ENCODE results near the gene TP53BP2. TPM values are rescaled to one million over a fixed set of nuclear protein-coding genes. Genes with fewer than 3 reads are reported as not detected.

TP53BP2 gene
- total and polyA plus RNA-seq, 10 of the 15 experiments (the other 5 are each of a cell fraction or from before 2014, with no cell fraction given): 1.6 to 13.7 (median 5.6) TPM

DNA sequence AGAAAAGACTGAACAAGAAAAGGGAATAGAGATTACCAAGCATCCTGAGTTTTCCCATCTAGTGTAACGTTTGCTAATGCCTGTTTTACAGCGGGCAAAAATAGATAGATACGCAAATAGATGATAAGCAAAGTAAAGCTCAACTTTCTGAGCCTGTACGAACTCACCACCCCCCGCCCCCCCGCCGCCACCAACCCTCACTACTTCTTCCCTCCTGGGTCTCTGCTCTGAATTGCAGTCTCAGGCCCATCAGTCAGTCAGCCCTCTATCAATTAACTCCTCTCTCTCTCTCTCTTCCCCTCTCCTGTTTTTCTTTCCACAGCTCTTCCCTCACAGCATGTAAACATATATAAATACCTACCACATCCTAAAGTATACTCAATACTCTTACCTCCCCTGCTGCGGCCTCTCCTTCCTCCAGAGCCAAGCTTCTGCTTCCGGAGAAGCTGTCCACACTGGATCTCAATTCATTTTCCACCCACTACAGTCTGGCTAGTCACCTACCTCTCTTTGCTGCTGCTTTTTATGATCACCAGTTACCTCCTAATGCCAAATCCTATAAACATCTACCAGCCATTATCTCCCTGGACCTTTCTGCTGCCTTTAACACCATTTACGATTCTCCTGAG lies 68.8 kb downstream of the TP53BP2 start:
- H3K36me3 ChIP-seq (ENCODE audit: control insufficient read depth in 2 of 2, insufficient read depth in 2 of 2, low read length in 1 of 2): no peaks in the 10 kb centered on the region; a peak in 2 of 4 replicates
- no peaks in the 10 kb centered on the region for H3K9me3 ChIP-seq (replicated peaks; ENCODE audit: control insufficient read depth, insufficient read depth, low read length)
- no peaks in the 10 kb centered on the region for H4K20me1 ChIP-seq (ENCODE audit: control insufficient read depth, insufficient read depth)
- H3K27ac ChIP-seq (ENCODE audit: control insufficient read depth, insufficient read depth): no peak overlapping the region
- no peak for DNase-seq (ENCODE audit: low read depth, low spot score)
- intact Hi-C loops (cut with micrococcal nuclease; ENCODE audit: unreplicated experiment) (no loop called here), in situ Hi-C loops (cut with MboI) (no loop called here)
- ATAC-seq: no peak
- ChIA-PET CTCF (interaction anchor here (1.3 kb wide), 1 partner anchor 28 kb away, joined by 5 read pairs; no protein-coding TSS in a partner anchor), POLR2A (no interaction called here), SMC1A (ENCODE audit: uncharacterized antibody, unreplicated experiment) (no interaction called here), RAD21 (ENCODE audit: unreplicated experiment) (no interaction called here)
- H3K9ac ChIP-seq (ENCODE audit: control insufficient read depth, insufficient read depth, low read length): no peak overlapping the region
- BruUV-seq (replicated peaks): no TSS peak
- no peaks in the 10 kb centered on the region for H3K27me3 ChIP-seq (replicated peaks in 1 of 2; ENCODE audit: control insufficient read depth in 2 of 2, insufficient read depth in 2 of 2, low read length in 1 of 2)
- no peak overlapping the region for H3K4me2 ChIP-seq (ENCODE audit: control insufficient read depth, insufficient read depth)
- no peak overlapping the region for H2AFZ ChIP-seq (ENCODE audit: control insufficient read depth, low read depth, low read length)
- peaks cover 5% of the 10 kb centered on the region for H3K4me1 ChIP-seq (ENCODE audit: control insufficient read depth, insufficient read depth, low read length)
- no peak for FAIRE-seq
- WGBS (ENCODE audit: insufficient coverage, insufficient replicate concordance, low lambda C conversion rate, missing lambda C conversion rate): 93% methylated on average over 10 of the region's 10 CpGs
- no peaks in the 10 kb centered on the region for H3K79me2 ChIP-seq (ENCODE audit: control insufficient read depth, insufficient read depth, low read length)
- H3K4me3 ChIP-seq: no peak overlapping the region
- TF ChIP-seq CBX3 (IDR thresholded peaks at IDR 0.05; ENCODE audit: borderline replicate concordance, low read depth) (no peak), STAT3 (IDR thresholded peaks at IDR 0.05; ENCODE audit: low read depth, low read length) (no peak), MEF2A (IDR thresholded peaks at IDR 0.05; ENCODE audit: insufficient read depth, low read depth, low read length) (no peak), SUPT20H (IDR thresholded peaks at IDR 0.05; ENCODE audit: borderline replicate concordance, control insufficient read depth, low read depth, low read length) (no peak), MXI1 (IDR thresholded peaks at IDR 0.05; ENCODE audit: low read depth, low read length) (no peak), ESRRA (IDR thresholded peaks at IDR 0.05; ENCODE audit: low read length) (no peak), FOS (IDR thresholded peaks at IDR 0.05; ENCODE audit: borderline replicate concordance, extremely low read depth, insufficient read length) (no peak), ETV6 (conservative IDR thresholded peaks at IDR 0.05 in 1 of 2, IDR thresholded peaks at IDR 0.05 in 1 of 2; ENCODE audit: borderline replicate concordance in 1 of 2, low read depth in 1 of 2) (no peak), ZNF217 (IDR thresholded peaks at IDR 0.05) (no peak)
- TF ChIP-seq, protein P1, sequence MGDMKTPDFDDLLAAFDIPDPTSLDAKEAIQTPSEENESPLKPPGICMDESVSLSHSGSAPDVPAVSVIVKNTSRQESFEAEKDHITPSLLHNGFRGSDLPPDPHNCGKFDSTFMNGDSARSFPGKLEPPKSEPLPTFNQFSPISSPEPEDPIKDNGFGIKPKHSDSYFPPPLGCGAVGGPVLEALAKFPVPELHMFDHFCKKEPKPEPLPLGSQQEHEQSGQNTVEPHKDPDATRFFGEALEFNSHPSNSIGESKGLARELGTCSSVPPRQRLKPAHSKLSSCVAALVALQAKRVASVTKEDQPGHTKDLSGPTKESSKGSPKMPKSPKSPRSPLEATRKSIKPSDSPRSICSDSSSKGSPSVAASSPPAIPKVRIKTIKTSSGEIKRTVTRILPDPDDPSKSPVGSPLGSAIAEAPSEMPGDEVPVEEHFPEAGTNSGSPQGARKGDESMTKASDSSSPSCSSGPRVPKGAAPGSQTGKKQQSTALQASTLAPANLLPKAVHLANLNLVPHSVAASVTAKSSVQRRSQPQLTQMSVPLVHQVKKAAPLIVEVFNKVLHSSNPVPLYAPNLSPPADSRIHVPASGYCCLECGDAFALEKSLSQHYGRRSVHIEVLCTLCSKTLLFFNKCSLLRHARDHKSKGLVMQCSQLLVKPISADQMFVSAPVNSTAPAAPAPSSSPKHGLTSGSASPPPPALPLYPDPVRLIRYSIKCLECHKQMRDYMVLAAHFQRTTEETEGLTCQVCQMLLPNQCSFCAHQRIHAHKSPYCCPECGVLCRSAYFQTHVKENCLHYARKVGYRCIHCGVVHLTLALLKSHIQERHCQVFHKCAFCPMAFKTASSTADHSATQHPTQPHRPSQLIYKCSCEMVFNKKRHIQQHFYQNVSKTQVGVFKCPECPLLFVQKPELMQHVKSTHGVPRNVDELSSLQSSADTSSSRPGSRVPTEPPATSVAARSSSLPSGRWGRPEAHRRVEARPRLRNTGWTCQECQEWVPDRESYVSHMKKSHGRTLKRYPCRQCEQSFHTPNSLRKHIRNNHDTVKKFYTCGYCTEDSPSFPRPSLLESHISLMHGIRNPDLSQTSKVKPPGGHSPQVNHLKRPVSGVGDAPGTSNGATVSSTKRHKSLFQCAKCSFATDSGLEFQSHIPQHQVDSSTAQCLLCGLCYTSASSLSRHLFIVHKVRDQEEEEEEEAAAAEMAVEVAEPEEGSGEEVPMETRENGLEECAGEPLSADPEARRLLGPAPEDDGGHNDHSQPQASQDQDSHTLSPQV (IDR thresholded peaks at IDR 0.05): no peak
- TF ChIP-seq, protein P2, sequence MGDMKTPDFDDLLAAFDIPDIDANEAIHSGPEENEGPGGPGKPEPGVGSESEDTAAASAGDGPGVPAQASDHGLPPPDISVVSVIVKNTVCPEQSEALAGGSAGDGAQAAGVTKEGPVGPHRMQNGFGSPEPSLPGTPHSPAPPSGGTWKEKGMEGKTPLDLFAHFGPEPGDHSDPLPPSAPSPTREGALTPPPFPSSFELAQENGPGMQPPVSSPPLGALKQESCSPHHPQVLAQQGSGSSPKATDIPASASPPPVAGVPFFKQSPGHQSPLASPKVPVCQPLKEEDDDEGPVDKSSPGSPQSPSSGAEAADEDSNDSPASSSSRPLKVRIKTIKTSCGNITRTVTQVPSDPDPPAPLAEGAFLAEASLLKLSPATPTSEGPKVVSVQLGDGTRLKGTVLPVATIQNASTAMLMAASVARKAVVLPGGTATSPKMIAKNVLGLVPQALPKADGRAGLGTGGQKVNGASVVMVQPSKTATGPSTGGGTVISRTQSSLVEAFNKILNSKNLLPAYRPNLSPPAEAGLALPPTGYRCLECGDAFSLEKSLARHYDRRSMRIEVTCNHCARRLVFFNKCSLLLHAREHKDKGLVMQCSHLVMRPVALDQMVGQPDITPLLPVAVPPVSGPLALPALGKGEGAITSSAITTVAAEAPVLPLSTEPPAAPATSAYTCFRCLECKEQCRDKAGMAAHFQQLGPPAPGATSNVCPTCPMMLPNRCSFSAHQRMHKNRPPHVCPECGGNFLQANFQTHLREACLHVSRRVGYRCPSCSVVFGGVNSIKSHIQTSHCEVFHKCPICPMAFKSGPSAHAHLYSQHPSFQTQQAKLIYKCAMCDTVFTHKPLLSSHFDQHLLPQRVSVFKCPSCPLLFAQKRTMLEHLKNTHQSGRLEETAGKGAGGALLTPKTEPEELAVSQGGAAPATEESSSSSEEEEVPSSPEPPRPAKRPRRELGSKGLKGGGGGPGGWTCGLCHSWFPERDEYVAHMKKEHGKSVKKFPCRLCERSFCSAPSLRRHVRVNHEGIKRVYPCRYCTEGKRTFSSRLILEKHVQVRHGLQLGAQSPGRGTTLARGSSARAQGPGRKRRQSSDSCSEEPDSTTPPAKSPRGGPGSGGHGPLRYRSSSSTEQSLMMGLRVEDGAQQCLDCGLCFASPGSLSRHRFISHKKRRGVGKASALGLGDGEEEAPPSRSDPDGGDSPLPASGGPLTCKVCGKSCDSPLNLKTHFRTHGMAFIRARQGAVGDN (IDR thresholded peaks at IDR 0.05): no peak
- TF ChIP-seq, protein P3, sequence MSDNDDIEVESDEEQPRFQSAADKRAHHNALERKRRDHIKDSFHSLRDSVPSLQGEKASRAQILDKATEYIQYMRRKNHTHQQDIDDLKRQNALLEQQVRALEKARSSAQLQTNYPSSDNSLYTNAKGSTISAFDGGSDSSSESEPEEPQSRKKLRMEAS (IDR thresholded peaks at IDR 0.05; ENCODE audit: low read depth, low read length): no peak
- TF ChIP-seq, protein P4, sequence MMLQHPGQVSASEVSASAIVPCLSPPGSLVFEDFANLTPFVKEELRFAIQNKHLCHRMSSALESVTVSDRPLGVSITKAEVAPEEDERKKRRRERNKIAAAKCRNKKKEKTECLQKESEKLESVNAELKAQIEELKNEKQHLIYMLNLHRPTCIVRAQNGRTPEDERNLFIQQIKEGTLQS (IDR thresholded peaks at IDR 0.05; ENCODE audit: borderline replicate concordance, extremely low read depth, low read depth, low read length): no peak

All from GM12878 (cell line).